Activated CD8-positive, alpha-beta T cell treated with anti-CD3 and anti-CD28 coated beads, Interleukin-2, amount 10 ng/mL, durations not matched to agents 7 days and 5 days (primary cell): ENCODE results near the gene TSSC4. TPM values are rescaled to one million over a fixed set of nuclear protein-coding genes. Genes with fewer than 3 reads are reported as not detected.

Experiments
- ATAC-seq: fragments of 150-1000 bp; cut with Tn5 transposase; one replicate; pipeline ENCODE4 v1.10.0; 2021; ENCODE audit warnings: moderate library complexity
- CTCF ChIA-PET: fragments of 350-600 bp; sonication (Branson Sonifier 250); formaldehyde crosslinking; loops from one replicate; lab custom pipeline; 2021; ENCODE audit warnings: antibody characterized with exemption; lab: Charles Lee
- POLR2A ChIA-PET: fragments of 350-600 bp; sonication (Branson Sonifier 250); formaldehyde crosslinking; loops from one replicate; lab custom pipeline; 2021; ENCODE audit warnings: antibody characterized with exemption; lab: Charles Lee
- DNase-seq: peaks from one replicate; pipeline ENCODE4 v3.0.0-alpha.2; 2020
- H3K27ac Mint-ChIP-seq: one replicate; pipeline ENCODE4 v1.8.0; 2021; ENCODE audit warnings: mild to moderate bottlenecking, mixed read lengths
- H3K27me3 Mint-ChIP-seq: one replicate; pipeline ENCODE4 v1.8.0; 2021; ENCODE audit warnings: low read depth, mixed read lengths
- H3K36me3 Mint-ChIP-seq: one replicate; pipeline ENCODE4 v1.8.0; 2021; ENCODE audit warnings: low read depth, mixed read lengths
- H3K4me1 Mint-ChIP-seq: one replicate; pipeline ENCODE4 v1.8.0; 2021; ENCODE audit warnings: low read depth, mixed read lengths
- H3K4me3 Mint-ChIP-seq: one replicate; pipeline ENCODE4 v1.8.0; 2021; ENCODE audit warnings: mild to moderate bottlenecking, mixed read lengths
- H3K9me3 Mint-ChIP-seq: one replicate; pipeline ENCODE4 v1.8.0; 2022; ENCODE audit warnings: mixed read lengths; ENCODE audit not compliant: insufficient read depth
- total RNA-seq, 2 experiments: library from RNA; stranded (reverse); gene quantifications; one replicate each; pipeline ENCODE4 v1.2.3, GENCODE V29; 2021

TSSC4 gene
- total RNA-seq, 2 experiments from 2014 or later, result 45.3 to 49.4 TPM

GRCh38 chr11:2397005-2397404, 3.5 kb upstream of the TSSC4 start:
- Mint-ChIP-seq H3K27ac (peak overlapping the region; percentile 45), H3K4me3 (no peak overlapping the region), H3K36me3 (peaks cover 5% of the 10 kb centered on the region), H3K4me1 (peaks cover 22% of the 10 kb centered on the region), H3K9me3 (no peaks in the 10 kb centered on the region), H3K27me3 (no peaks in the 10 kb centered on the region)
- ChIA-PET POLR2A (no interaction called here), CTCF (no interaction called here)
- DNase-seq (no peak), ATAC-seq (no peak)

- ATAC-seq (no peak), DNase-seq (no peak)
- Mint-ChIP-seq H3K4me1 (peaks cover 28% of the 10 kb centered on the region), H3K27me3 (no peaks in the 10 kb centered on the region), H3K36me3 (peaks cover 11% of the 10 kb centered on the region), H3K27ac (peak overlapping the region; percentile 92), H3K4me3 (peak overlapping the region; percentile 91), H3K9me3 (no peaks in the 10 kb centered on the region)
- POLR2A ChIA-PET, result interaction anchor here (2.2 to 4.0 kb wide), 2 partner anchors 11 to 22 kb away, joined by 11 to 36 read pairs; partner anchors contain the start of gene CD81
- CTCF ChIA-PET, result interaction anchor here (2.4 to 5.1 kb wide), 2 partner anchors 12 to 95 kb away, joined by 19 to 72 read pairs; partner anchors contain the start of genes C11orf21 and TSPAN32
These were observed 1.7 kb upstream of the TSSC4 start for GRCh38 chr11:2398664-2399355.

GRCh38 chr11:2399488-2400068, 972 bp upstream of the TSSC4 start:
- ChIA-PET CTCF (interaction anchor here (1.4 to 5.1 kb wide), 5 partner anchors 10 to 96 kb away, joined by 5 to 72 read pairs (median 19); partner anchors contain the start of genes C11orf21 and TSPAN32), POLR2A (interaction anchor here (1.3 to 4.0 kb wide), 6 partner anchors 9 to 98 kb away, joined by 3 to 36 read pairs (median 8); partner anchors contain the start of genes C11orf21, CD81 and TSPAN32)
- peaks cover 11% of the 10 kb centered on the region for H3K36me3 Mint-ChIP-seq
- peaks cover 23% of the 10 kb centered on the region for H3K4me1 Mint-ChIP-seq
- no peaks in the 10 kb centered on the region for H3K9me3 Mint-ChIP-seq
- peak; percentile 43 for DNase-seq
- no peaks in the 10 kb centered on the region for H3K27me3 Mint-ChIP-seq
- ATAC-seq, result peak; percentile 12
- peak overlapping the region; percentile 91 for H3K4me3 Mint-ChIP-seq
- H3K27ac Mint-ChIP-seq, result peak overlapping the region; percentile 92

GRCh38 chr11:2400762-2401435, 349 bp downstream of the TSSC4 start:
- CTCF ChIA-PET, result interaction anchor here (0.7 to 5.1 kb wide), 16 partner anchors 11 to 529 kb away, joined by 3 to 72 read pairs (median 4); partner anchors contain the start of genes C11orf21, CD81 and TSPAN32
- Mint-ChIP-seq H3K9me3 (no peaks in the 10 kb centered on the region), H3K27me3 (no peaks in the 10 kb centered on the region), H3K4me3 (peak overlapping the region; percentile 91), H3K36me3 (peaks cover 11% of the 10 kb centered on the region), H3K27ac (peak overlapping the region; percentile 92), H3K4me1 (peaks cover 18% of the 10 kb centered on the region)
- ATAC-seq, result no peak
- POLR2A ChIA-PET, result interaction anchor here (0.6 to 4.0 kb wide), 9 partner anchors 8 to 99 kb away, joined by 3 to 36 read pairs (median 6); partner anchors contain the start of genes C11orf21, CD81 and TSPAN32
- DNase-seq, result no peak

GRCh38 chr11:2401436-2401984, 960 bp downstream of the TSSC4 start:
- ATAC-seq (no peak), DNase-seq (no peak)
- ChIA-PET CTCF (interaction anchor here (1.0 to 5.1 kb wide), 8 partner anchors 12 to 132 kb away, joined by 3 to 72 read pairs (median 6); partner anchors contain the start of genes C11orf21 and TSPAN32), POLR2A (interaction anchor here (0.9 to 4.0 kb wide), 5 partner anchors 13 to 100 kb away, joined by 5 to 36 read pairs (median 9); partner anchors contain the start of genes C11orf21, CD81 and TSPAN32)
- H3K4me1 Mint-ChIP-seq, result peaks cover 18% of the 10 kb centered on the region
- H3K36me3 Mint-ChIP-seq, result peaks cover 9% of the 10 kb centered on the region
- peak overlapping the region; percentile 91 for H3K4me3 Mint-ChIP-seq
- no peaks in the 10 kb centered on the region for H3K9me3 Mint-ChIP-seq
- no peaks in the 10 kb centered on the region for H3K27me3 Mint-ChIP-seq
- H3K27ac Mint-ChIP-seq, result peak overlapping the region; percentile 92

- DNase-seq (no peak), ATAC-seq (no peak)
- H3K4me3 Mint-ChIP-seq, result peak overlapping the region; percentile 91
- peaks cover 18% of the 10 kb centered on the region for H3K4me1 Mint-ChIP-seq
- no peaks in the 10 kb centered on the region for H3K9me3 Mint-ChIP-seq
- H3K36me3 Mint-ChIP-seq, result peaks cover 8% of the 10 kb centered on the region
- CTCF ChIA-PET, result interaction anchor here (1.1 to 5.1 kb wide), 2 partner anchors 20 to 98 kb away, joined by 3 to 72 read pairs; partner anchors contain the start of genes C11orf21 and TSPAN32
- no peak overlapping the region for H3K27ac Mint-ChIP-seq
- POLR2A ChIA-PET, result interaction anchor here (0.9 to 3.0 kb wide), 2 partner anchors 14 to 100 kb away, joined by 5 to 9 read pairs; partner anchors contain the start of genes C11orf21 and TSPAN32
- no peaks in the 10 kb centered on the region for H3K27me3 Mint-ChIP-seq
These were observed 1.6 kb downstream of the TSSC4 start for GRCh38 chr11:2402106-2402505.

- Mint-ChIP-seq H3K4me3 (peak overlapping the region; percentile 91), H3K36me3 (peaks cover 7% of the 10 kb centered on the region), H3K4me1 (peaks cover 18% of the 10 kb centered on the region), H3K27me3 (no peaks in the 10 kb centered on the region), H3K9me3 (no peaks in the 10 kb centered on the region), H3K27ac (no peak overlapping the region)
- no peak for ATAC-seq
- DNase-seq, result no peak
- ChIA-PET POLR2A (interaction anchor here (0.9 kb wide), 1 partner anchor 15 kb away, joined by 5 read pairs; no protein-coding TSS in a partner anchor), CTCF (no interaction called here)
These were observed 2.5 kb downstream of the TSSC4 start for GRCh38 chr11:2402890-2403645.

- DNase-seq, result no peak
- H3K27ac Mint-ChIP-seq, result no peak overlapping the region
- peaks cover 7% of the 10 kb centered on the region for H3K36me3 Mint-ChIP-seq
- H3K4me3 Mint-ChIP-seq, result no peak overlapping the region
- H3K9me3 Mint-ChIP-seq, result no peaks in the 10 kb centered on the region
- peaks cover 14% of the 10 kb centered on the region for H3K4me1 Mint-ChIP-seq
- POLR2A ChIA-PET, result interaction anchor here (0.7 kb wide), 1 partner anchor 84 kb away, joined by 3 read pairs; no protein-coding TSS in a partner anchor
- CTCF ChIA-PET, result interaction anchor here (1.3 kb wide), 1 partner anchor 99 kb away, joined by 4 read pairs; no protein-coding TSS in a partner anchor
- no peaks in the 10 kb centered on the region for H3K27me3 Mint-ChIP-seq
- no peak for ATAC-seq
These were observed 4.2 kb downstream of the TSSC4 start for GRCh38 chr11:2404735-2405196.

- ATAC-seq (no peak), DNase-seq (no peak)
- ChIA-PET POLR2A (no interaction called here), CTCF (no interaction called here)
- no peaks in the 10 kb centered on the region for H3K27me3 Mint-ChIP-seq
- no peaks in the 10 kb centered on the region for H3K9me3 Mint-ChIP-seq
- H3K4me3 Mint-ChIP-seq, result no peak overlapping the region
- peaks cover 5% of the 10 kb centered on the region for H3K36me3 Mint-ChIP-seq
- H3K27ac Mint-ChIP-seq, result no peak overlapping the region
- peaks cover 12% of the 10 kb centered on the region for H3K4me1 Mint-ChIP-seq
These were observed 5.9 kb downstream of the TSSC4 start for GRCh38 chr11:2406451-2406850.

GRCh38 chr11:2406878-2407410, 6.4 kb downstream of the TSSC4 start:
- CTCF ChIA-PET, result no interaction called here

More at GRCh38 chr11:2406878-2407410, 6.4 kb downstream of the TSSC4 start:
- no peak for ATAC-seq
- no peaks in the 10 kb centered on the region for H3K27me3 Mint-ChIP-seq
- peaks cover 7% of the 10 kb centered on the region for H3K4me1 Mint-ChIP-seq
- no peak overlapping the region for H3K27ac Mint-ChIP-seq
- H3K4me3 Mint-ChIP-seq, result no peak overlapping the region
- POLR2A ChIA-PET, result no interaction called here
- no peak for DNase-seq
- no peaks in the 10 kb centered on the region for H3K9me3 Mint-ChIP-seq
- H3K36me3 Mint-ChIP-seq, result peaks cover 5% of the 10 kb centered on the region
